ENCODE results near the gene PCNX1. TPM values are rescaled to one million over a fixed set of nuclear protein-coding genes. Genes with fewer than 3 reads are reported as not detected.

Gene PCNX1
- total RNA-seq, 4 donors from 2014 or later, result 9.1 to 41.8 (median 18.9) TPM

DNA sequence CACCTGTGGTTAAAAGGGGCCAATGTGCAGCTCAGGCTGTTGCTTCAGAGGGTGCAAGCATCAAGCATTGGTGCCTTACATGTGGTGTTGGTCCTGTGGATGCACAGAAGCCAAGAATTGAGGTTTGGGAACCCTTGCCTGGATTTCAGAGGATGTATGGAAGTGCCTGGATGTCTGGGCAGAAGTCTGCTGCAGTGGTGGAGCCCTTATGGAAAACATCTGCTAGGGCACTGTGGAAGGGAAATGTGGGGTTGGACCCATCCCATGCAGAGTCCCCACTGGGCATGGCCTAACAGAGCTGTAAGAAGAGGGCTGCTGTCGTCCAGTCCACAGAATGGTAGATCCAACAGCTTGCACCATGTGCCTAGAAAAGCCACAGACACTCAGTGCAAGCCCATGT is 36.6 kb downstream of the PCNX1 start:
- intact Hi-C loops (cut with DNase I), result no loop called here
- no peak overlapping the region for H3K27ac ChIP-seq
- peaks cover 0 to 31% (median 16%) of the 10 kb centered on the region in 3 donors for H3K9me3 ChIP-seq
- H3K4me1 ChIP-seq, result no peaks in the 10 kb centered on the region
- H3K4me3 ChIP-seq, result no peak overlapping the region
- peaks cover 0 to 42% (median 4%) of the 10 kb centered on the region in 3 donors for H3K36me3 ChIP-seq
- no peaks in the 10 kb centered on the region for H3K27me3 ChIP-seq
- no peak for DNase-seq
- TF ChIP-seq POLR2A (IDR thresholded peaks at IDR 0.05), result no peak
- TF ChIP-seq, protein P1, sequence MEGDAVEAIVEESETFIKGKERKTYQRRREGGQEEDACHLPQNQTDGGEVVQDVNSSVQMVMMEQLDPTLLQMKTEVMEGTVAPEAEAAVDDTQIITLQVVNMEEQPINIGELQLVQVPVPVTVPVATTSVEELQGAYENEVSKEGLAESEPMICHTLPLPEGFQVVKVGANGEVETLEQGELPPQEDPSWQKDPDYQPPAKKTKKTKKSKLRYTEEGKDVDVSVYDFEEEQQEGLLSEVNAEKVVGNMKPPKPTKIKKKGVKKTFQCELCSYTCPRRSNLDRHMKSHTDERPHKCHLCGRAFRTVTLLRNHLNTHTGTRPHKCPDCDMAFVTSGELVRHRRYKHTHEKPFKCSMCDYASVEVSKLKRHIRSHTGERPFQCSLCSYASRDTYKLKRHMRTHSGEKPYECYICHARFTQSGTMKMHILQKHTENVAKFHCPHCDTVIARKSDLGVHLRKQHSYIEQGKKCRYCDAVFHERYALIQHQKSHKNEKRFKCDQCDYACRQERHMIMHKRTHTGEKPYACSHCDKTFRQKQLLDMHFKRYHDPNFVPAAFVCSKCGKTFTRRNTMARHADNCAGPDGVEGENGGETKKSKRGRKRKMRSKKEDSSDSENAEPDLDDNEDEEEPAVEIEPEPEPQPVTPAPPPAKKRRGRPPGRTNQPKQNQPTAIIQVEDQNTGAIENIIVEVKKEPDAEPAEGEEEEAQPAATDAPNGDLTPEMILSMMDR (IDR thresholded peaks at IDR 0.05), result no peak
- WGBS, 2 donors, result 100% methylated on average over 1 of the region's 1 CpG; no CpG with 5 or more reads in 1 of the 2 donors

DNA sequence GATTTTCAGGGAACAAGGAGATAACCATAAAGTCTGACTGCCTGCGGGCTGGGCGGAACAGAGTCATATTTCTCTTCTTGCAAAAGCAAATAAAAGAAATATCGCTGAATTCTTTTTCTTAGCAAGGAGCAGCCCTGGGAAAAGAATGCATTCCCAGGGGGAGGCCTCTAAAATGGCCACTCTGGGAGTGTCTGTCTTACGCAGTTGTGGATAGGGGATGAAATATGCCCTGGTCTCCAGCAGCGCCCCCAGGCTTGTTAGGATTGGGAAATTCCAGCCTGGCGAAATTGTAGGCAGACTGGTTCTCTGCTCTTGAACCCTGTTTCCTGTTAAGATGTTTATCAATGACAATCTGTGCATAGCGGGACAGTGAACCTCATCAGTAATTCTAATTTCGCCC is 40.5 kb downstream of the PCNX1 start:
- no peak for DNase-seq
- H3K9me3 ChIP-seq, result peaks cover 0 to 27% (median 16%) of the 10 kb centered on the region in 3 donors
- intact Hi-C loops (cut with DNase I), result no loop called here

DNA sequence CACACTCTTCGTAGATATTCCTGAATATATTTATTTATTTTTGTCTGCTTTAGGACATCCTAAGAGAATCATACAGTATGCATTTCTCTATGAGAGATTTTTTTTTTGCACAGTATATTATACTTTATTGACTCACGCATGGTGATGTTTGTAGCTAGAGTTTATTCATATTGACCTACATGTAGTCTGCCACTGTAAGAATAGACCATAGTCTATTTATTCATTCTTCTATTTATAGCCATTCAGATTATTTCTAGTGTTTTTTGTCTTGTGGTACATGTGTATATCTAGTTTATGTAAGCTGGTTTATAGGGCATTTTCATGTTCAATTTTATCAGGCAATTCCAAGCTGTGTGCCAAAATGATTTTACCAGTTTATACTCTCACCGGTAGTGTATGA is 45.2 kb downstream of the PCNX1 start:
- WGBS, 2 donors, result 95 to 100% methylated on average over 3 of the region's 3 CpGs

More for the DNA sequence above, 40.5 kb downstream of the PCNX1 start:
- no peaks in the 10 kb centered on the region for H3K4me1 ChIP-seq
- H3K27ac ChIP-seq, result no peak overlapping the region
- no peak overlapping the region for H3K4me3 ChIP-seq
- H3K36me3 ChIP-seq, result peaks cover 0 to 58% (median 4%) of the 10 kb centered on the region in 3 donors
- H3K27me3 ChIP-seq, result no peaks in the 10 kb centered on the region
- TF ChIP-seq, protein P1 (IDR thresholded peaks at IDR 0.05), result no peak
- TF ChIP-seq POLR2A (IDR thresholded peaks at IDR 0.05), result no peak
- WGBS, 2 donors, result 95 to 96% methylated on average over 7 of the region's 8 CpGs

DNA sequence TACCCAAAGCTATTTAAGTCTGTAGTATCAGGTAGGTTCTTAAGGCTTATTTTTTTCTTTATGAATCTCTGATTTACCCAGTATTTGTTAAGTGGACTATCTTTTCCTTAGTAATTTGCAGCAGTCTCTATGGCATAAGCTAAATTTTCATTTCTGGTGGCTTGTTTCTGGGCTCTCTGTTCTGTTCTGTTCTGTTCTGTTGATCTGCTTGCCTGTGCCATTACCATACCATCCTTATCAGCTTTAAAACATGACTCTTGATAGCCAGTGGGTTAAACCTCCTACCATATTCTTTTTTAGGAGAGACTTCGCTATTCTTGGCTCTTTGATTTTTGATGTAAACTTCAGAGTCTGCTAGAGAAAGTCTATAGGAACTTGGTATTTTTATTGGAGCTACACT is 46.8 kb downstream of the PCNX1 start:
- H3K27ac ChIP-seq, result no peak overlapping the region
- intact Hi-C loops (cut with DNase I), result no loop called here
- no peaks in the 10 kb centered on the region for H3K9me3 ChIP-seq
- TF ChIP-seq, protein P1 (IDR thresholded peaks at IDR 0.05), result no peak
- no peak for TF ChIP-seq POLR2A (IDR thresholded peaks at IDR 0.05)
- no peaks in the 10 kb centered on the region for H3K27me3 ChIP-seq
- WGBS, 2 donors, result 95 to 100% methylated on average over 1 of the region's 1 CpG
- peaks cover 0 to 23% (median 0%) of the 10 kb centered on the region in 3 donors for H3K36me3 ChIP-seq
- peaks cover 0 to 14% (median 0%) of the 10 kb centered on the region in 3 donors for H3K4me1 ChIP-seq
- no peak overlapping the region for H3K4me3 ChIP-seq
- DNase-seq, result no peak

More for the DNA sequence above, 45.2 kb downstream of the PCNX1 start:
- Histone ChIP-seq H3K9me3 (peaks cover 0 to 8% (median 8%) of the 10 kb centered on the region in 3 donors), H3K36me3 (peaks cover 0 to 39% (median 3%) of the 10 kb centered on the region in 3 donors), H3K4me3 (no peak overlapping the region), H3K27me3 (no peaks in the 10 kb centered on the region), H3K4me1 (peaks cover 0 to 14% (median 0%) of the 10 kb centered on the region in 3 donors), H3K27ac (no peak overlapping the region)
- intact Hi-C loops (cut with DNase I), result no loop called here
- DNase-seq, result no peak
- TF ChIP-seq, protein P1 (IDR thresholded peaks at IDR 0.05), result no peak
- no peak for TF ChIP-seq POLR2A (IDR thresholded peaks at IDR 0.05)

DNA sequence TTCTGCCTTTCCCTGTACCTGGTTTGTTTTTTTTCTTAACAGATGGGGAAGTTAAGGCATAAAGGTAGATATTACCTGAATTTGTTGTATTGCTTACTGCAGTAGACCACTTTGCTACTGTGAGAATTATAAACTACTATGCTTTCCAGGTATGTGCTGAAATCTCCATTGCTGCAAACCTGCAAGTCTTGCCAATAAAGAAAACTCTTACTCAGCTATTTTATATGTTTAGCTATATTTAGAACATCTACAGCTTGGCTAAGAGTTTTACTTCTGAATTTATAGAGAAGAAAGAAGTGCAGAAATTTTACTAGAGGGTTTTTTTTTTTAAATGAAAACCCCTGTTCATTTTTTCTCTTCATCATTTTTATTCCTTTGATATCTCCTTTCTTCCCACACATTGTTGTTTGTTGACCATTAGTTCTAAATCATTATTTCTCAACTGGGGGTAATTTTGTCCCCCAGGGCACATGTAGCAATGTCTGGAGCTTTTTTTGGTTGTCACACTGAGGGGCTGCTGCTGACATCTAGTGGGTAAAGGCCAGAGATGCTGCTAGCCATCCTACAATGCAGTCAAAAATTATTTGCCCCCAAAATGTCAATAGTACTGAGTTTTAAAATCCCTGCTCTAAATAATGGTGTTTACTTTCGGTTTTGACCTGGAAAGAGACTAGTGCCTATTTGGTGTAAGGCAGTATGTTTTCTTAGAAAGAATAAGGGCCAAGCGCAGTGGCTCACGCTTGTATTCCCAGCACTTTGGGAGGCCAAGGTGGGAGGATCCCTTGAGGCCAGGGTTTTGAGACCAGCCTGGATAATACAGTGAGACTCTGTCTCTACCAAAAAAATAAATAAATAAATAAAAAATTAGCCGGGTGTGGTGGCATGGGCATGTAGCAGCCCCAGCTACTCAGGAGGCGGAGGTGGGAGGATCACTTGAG is 48.6 kb downstream of the PCNX1 start:
- DNase-seq, result no peak
- WGBS, 2 donors, result 75 to 83% methylated on average over 4 to 5 of the region's 5 CpGs
- intact Hi-C loops (cut with DNase I), result no loop called here

More for the DNA sequence above, 48.6 kb downstream of the PCNX1 start:
- no peak for TF ChIP-seq POLR2A (IDR thresholded peaks at IDR 0.05)
- TF ChIP-seq, protein P1 (IDR thresholded peaks at IDR 0.05), result peak in 4 of 6 experiments; percentile 16 to 50 (median 42)
- H3K4me3 ChIP-seq, result no peak overlapping the region
- no peaks in the 10 kb centered on the region for H3K9me3 ChIP-seq
- no peaks in the 10 kb centered on the region for H3K27me3 ChIP-seq
- H3K36me3 ChIP-seq, result peaks cover 0 to 13% (median 0%) of the 10 kb centered on the region in 3 donors
- peaks cover 0 to 14% (median 0%) of the 10 kb centered on the region in 3 donors for H3K4me1 ChIP-seq
- no peak overlapping the region for H3K27ac ChIP-seq

All from esophagus squamous epithelium (tissue), 5 donors.